Tibial nerve (tissue), 4 donors: ENCODE results near the gene TSHZ3. TPM values are rescaled to one million over a fixed set of nuclear protein-coding genes. Genes with fewer than 3 reads are reported as not detected.

ENCODE experiments used
- DNase-seq, 2 donors: peaks; one replicate each; pipeline ENCODE4 v3.0.0-alpha.2; 2019; ENCODE audit warnings: low spot score in 2 of 2
- H3K27ac ChIP-seq, 4 donors: fragments of 200-600 bp; sonication (generic) in 3 of 4; one replicate each; pipeline ENCODE4 v1.5.1; 2017 to 2019; ENCODE audit warnings: mild to moderate bottlenecking in 1 of 4
- H3K27me3 ChIP-seq, 2 donors: fragments of 200-600 bp; sonication (generic) in 1 of 2; one replicate each; pipeline versions ENCODE4 v1.5.1 to v1.6.0; 2017 to 2019
- H3K36me3 ChIP-seq, 3 donors: fragments of 200-600 bp; sonication (generic); one replicate each; pipeline ENCODE4 v1.5.1; 2018 to 2019
- H3K4me1 ChIP-seq, 4 donors: fragments of 200-600 bp; sonication (generic) in 3 of 4; one replicate each; pipeline ENCODE4 v1.5.1; 2017 to 2019
- H3K4me3 ChIP-seq, 4 donors: fragments of 200-600 bp; sonication (generic) in 3 of 4; one replicate each; pipeline ENCODE4 v1.5.1; 2017 to 2019; ENCODE audit warnings: mild to moderate bottlenecking in 1 of 4, moderate library complexity in 1 of 4
- H3K9me3 ChIP-seq, 4 donors: fragments of 200-600 bp; sonication (generic) in 3 of 4; one replicate each; pipeline ENCODE4 v1.5.1; 2017 to 2019
- EP300 ChIP-seq, 2 donors: sonication (generic); formaldehyde crosslinking; IDR thresholded peaks; one replicate each; pipeline ENCODE4 v1.6.1; 2017; ENCODE audit warnings: antibody characterized with exemption in 2 of 2, mild to moderate bottlenecking in 1 of 2
- POLR2A ChIP-seq, 2 donors: fragments of 450-650 bp; IDR thresholded peaks; one replicate each; pipeline ENCODE4 v1.6.1; 2017; ENCODE audit warnings: antibody characterized with exemption in 2 of 2, mild to moderate bottlenecking in 2 of 2, moderate library complexity in 2 of 2
- WGBS, 2 donors: methylation state at CpG; one replicate each; pipeline ENCODE4 v1.1.5; 2018; 5-methylcytosine and 5-hydroxymethylcytosine counted together
- total RNA-seq, 4 donors: library from RNA; depleted of rRNA; stranded (reverse); fragments of >200 nt; gene quantifications; one replicate each; pipeline ENCODE4 v1.1.0, GENCODE V29; 2016
- TF ChIP-seq, protein P1 (sequence below), 5 experiments: fragments of 200-600 bp in 3 of 5; fragments of 450-650 bp in 2 of 5; sonication (generic) in 3 of 5; IDR thresholded peaks; one replicate each; pipeline ENCODE4 v1.5.1; 2016 to 2019; ENCODE audit warnings: antibody characterized with exemption in 5 of 5, mild to moderate bottlenecking in 3 of 5, moderate library complexity in 2 of 5

Gene TSHZ3
- total RNA-seq, 4 donors from 2014 or later, result 20.4 to 22.4 (median 22.3) TPM

- WGBS, 2 donors, result 82 to 95% methylated on average over 7 of the region's 7 CpGs
- no peak for TF ChIP-seq EP300 (IDR thresholded peaks at IDR 0.05)
- TF ChIP-seq, protein P1, sequence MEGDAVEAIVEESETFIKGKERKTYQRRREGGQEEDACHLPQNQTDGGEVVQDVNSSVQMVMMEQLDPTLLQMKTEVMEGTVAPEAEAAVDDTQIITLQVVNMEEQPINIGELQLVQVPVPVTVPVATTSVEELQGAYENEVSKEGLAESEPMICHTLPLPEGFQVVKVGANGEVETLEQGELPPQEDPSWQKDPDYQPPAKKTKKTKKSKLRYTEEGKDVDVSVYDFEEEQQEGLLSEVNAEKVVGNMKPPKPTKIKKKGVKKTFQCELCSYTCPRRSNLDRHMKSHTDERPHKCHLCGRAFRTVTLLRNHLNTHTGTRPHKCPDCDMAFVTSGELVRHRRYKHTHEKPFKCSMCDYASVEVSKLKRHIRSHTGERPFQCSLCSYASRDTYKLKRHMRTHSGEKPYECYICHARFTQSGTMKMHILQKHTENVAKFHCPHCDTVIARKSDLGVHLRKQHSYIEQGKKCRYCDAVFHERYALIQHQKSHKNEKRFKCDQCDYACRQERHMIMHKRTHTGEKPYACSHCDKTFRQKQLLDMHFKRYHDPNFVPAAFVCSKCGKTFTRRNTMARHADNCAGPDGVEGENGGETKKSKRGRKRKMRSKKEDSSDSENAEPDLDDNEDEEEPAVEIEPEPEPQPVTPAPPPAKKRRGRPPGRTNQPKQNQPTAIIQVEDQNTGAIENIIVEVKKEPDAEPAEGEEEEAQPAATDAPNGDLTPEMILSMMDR (IDR thresholded peaks at IDR 0.05), result no peak
- no peak for TF ChIP-seq POLR2A (IDR thresholded peaks at IDR 0.05)
- H3K36me3 ChIP-seq, result no peaks in the 10 kb centered on the region
- no peak overlapping the region for H3K27ac ChIP-seq
- no peak for DNase-seq
- no peaks in the 10 kb centered on the region for H3K27me3 ChIP-seq
- no peak overlapping the region for H3K4me3 ChIP-seq
- H3K9me3 ChIP-seq, result no peaks in the 10 kb centered on the region
- H3K4me1 ChIP-seq, result peaks cover 0 to 19% (median 0%) of the 10 kb centered on the region in 4 donors
Measured at GRCh38 chr19:31260171-31260933, 88.9 kb downstream of the TSHZ3 start.

DNA sequence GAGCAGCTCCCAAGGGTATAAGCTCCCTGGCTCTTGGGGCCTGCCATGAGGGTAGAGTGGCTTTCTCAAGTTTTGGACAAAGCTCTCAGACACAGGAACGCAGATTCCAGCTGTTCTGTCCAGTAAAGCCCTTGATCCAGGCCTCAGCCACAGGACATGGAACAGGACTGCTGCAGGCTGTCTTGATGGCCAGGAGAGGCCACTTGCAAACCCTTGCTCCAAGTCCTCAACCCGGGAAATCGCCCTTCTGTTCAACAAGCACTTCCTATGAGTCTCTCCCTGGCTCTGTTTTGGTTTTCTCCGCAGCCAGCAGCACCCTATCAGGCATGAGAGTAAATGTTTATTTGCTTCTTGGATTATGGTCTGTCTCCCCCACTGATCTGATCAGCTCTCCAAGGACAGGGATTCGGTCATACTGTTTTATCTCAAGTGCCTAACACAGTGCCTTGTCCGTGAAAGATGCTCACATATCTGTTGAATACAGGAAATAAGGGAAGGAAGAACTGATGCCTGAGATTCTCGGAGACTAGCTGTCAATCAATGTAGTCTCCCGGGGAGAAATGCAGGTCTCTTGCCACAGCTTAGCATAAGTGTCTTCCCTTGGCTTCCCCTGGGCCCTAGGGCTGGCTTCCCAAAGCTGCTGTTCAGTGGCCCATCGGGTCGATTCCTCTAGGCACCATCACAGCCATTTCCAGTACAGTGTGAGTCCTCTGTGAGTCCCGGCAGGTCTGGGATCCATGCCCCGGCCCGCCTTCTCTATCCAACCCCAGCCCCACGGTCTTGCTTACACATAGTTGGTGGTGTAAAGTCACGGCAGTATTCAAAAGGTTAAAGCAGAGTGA lies 90.8 kb downstream of the TSHZ3 start:
- 83% methylated on average over 15 of the region's 15 CpGs for WGBS, 2 donors
- no peak for TF ChIP-seq EP300 (IDR thresholded peaks at IDR 0.05)
- Histone ChIP-seq H3K4me1 (peaks cover 0 to 22% (median 0%) of the 10 kb centered on the region in 4 donors), H3K27me3 (no peaks in the 10 kb centered on the region), H3K27ac (no peak overlapping the region), H3K4me3 (no peak overlapping the region), H3K9me3 (no peaks in the 10 kb centered on the region), H3K36me3 (no peaks in the 10 kb centered on the region)
- DNase-seq, result no peak

DNA sequence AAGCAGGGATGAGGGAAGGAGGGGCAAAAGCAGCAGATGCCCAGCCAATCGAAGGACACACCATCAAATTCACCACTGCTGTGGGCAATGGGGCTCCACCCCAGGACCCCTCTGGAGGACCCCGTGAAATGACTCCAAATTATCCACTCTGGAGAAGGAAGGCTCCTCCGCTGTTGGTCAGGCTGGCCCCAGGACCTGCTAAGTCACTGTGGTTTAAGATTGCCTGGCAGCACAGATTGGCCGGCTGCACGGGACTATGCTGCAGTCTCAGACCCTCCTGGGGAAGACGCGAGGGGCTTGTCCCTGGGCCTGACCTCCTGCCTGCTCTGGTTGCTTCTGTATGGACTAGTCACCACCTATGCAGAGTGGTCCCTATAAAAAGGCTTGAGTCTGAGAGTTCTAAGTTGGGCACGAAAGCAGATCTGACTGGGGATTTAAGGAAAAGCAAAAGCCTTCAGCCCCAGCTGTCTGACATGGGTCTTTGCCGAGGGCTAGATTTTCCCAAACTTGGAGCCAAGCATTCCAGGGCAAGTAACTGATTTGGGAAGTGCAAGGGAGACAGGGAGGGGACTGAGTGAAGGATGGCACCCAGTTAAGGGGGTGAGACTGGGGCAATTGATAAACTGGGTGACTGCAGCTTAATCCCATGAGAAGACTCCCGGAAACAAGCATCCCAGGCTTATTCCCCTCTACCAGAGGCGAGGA lies 91.7 kb downstream of the TSHZ3 start:
- Histone ChIP-seq H3K27me3 (no peaks in the 10 kb centered on the region), H3K9me3 (no peaks in the 10 kb centered on the region), H3K27ac (no peak overlapping the region), H3K4me1 (peaks cover 0 to 22% (median 0%) of the 10 kb centered on the region in 4 donors), H3K4me3 (no peak overlapping the region), H3K36me3 (no peaks in the 10 kb centered on the region)
- WGBS, 2 donors, result 83 to 93% methylated on average over 10 to 11 of the region's 11 CpGs
- TF ChIP-seq, protein P1 (IDR thresholded peaks at IDR 0.05), result no peak
- TF ChIP-seq EP300 (IDR thresholded peaks at IDR 0.05) (no peak), POLR2A (IDR thresholded peaks at IDR 0.05) (no peak)
- no peak for DNase-seq

- 91 to 95% methylated on average over 9 of the region's 9 CpGs for WGBS, 2 donors
- H3K36me3 ChIP-seq, result no peaks in the 10 kb centered on the region
- H3K27ac ChIP-seq, result no peak overlapping the region
- no peak overlapping the region for H3K4me3 ChIP-seq
- DNase-seq, result no peak
- TF ChIP-seq EP300 (IDR thresholded peaks at IDR 0.05) (no peak), POLR2A (IDR thresholded peaks at IDR 0.05) (no peak)
- TF ChIP-seq, protein P1 (IDR thresholded peaks at IDR 0.05), result no peak
- H3K27me3 ChIP-seq, result no peaks in the 10 kb centered on the region
- no peaks in the 10 kb centered on the region for H3K9me3 ChIP-seq
- H3K4me1 ChIP-seq, result peaks cover 0 to 18% (median 0%) of the 10 kb centered on the region in 4 donors
Measured at GRCh38 chr19:31257025-31257424, 92.2 kb downstream of the TSHZ3 start.

DNA sequence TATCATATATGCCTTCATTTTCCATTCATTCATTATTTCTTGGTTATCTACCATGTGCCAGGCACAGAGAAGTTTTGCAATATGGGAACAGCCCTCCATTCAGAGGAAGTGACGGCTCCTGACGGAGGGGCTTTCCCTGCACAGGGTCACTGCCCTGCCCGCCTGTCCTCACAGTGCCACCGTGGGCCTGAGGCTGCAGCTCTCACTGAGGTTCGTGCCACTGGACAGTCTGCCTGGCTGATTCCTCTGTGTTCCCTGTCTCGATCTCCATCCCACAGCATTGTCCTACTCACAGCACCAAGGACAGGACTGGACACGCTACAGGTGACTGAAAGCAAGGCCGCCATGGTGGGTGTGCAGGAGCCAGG lies 92.7 kb downstream of the TSHZ3 start:
- H3K9me3 ChIP-seq, result no peaks in the 10 kb centered on the region
- TF ChIP-seq POLR2A (IDR thresholded peaks at IDR 0.05) (no peak), EP300 (IDR thresholded peaks at IDR 0.05) (no peak)
- TF ChIP-seq, protein P1 (IDR thresholded peaks at IDR 0.05), result no peak
- DNase-seq, result no peak
- no peak overlapping the region for H3K27ac ChIP-seq
- 80 to 85% methylated on average over 8 of the region's 8 CpGs for WGBS, 2 donors
- H3K4me3 ChIP-seq, result no peak overlapping the region
- H3K36me3 ChIP-seq, result no peaks in the 10 kb centered on the region
- H3K27me3 ChIP-seq, result no peaks in the 10 kb centered on the region
- H3K4me1 ChIP-seq, result peaks cover 0 to 15% (median 0%) of the 10 kb centered on the region in 4 donors
